RKO (cell line): ENCODE results near the gene MAD1L1.
"Not testable (repeated sequence)": the region's sequence is repeated elsewhere in the genome, so short reads cannot be mapped to it uniquely, and the experiment has no call there.

Experiments used
- DNase-seq: peaks from one replicate; pipeline ENCODE4 v3.0.0-alpha.2; 2016; ENCODE audit warnings: low spot score

The MAD1L1 gene

GRCh38 chr7:1987591-1988532, 244.9 kb downstream of the MAD1L1 start:
- DNase-seq: no peak

GRCh38 chr7:1987084-1987535, 245.6 kb downstream of the MAD1L1 start:
- DNase-seq: no peak

GRCh38 chr7:1986366-1987083, 246.2 kb downstream of the MAD1L1 start:
- DNase-seq: no peak

- no peak for DNase-seq
Observed at GRCh38 chr7:1985936-1986335, 246.8 kb downstream of the MAD1L1 start.

- no peak for DNase-seq
Observed at GRCh38 chr7:1985042-1985441, 247.7 kb downstream of the MAD1L1 start.

- DNase-seq: no peak
Observed at GRCh38 chr7:1981878-1982230, 250.9 kb downstream of the MAD1L1 start.

- no peak for DNase-seq
Observed at GRCh38 chr7:1981201-1981877, 251.4 kb downstream of the MAD1L1 start.

GRCh38 chr7:1979591-1980560, 252.9 kb downstream of the MAD1L1 start:
- DNase-seq: no peak

- DNase-seq: no peak
Observed at GRCh38 chr7:1978656-1979590, 253.8 kb downstream of the MAD1L1 start.

- DNase-seq: no peak
Observed at GRCh38 chr7:1977876-1978441, 254.8 kb downstream of the MAD1L1 start.

GRCh38 chr7:1977059-1977875, 255.5 kb downstream of the MAD1L1 start:
- DNase-seq: no peak

- not testable (repeated sequence) for DNase-seq
Observed at GRCh38 chr7:1976521-1976920, 256.2 kb downstream of the MAD1L1 start.

- no peak for DNase-seq
Observed at GRCh38 chr7:1975581-1975980, 257.2 kb downstream of the MAD1L1 start.

- DNase-seq: no peak
Observed at GRCh38 chr7:1975179-1975578, 257.6 kb downstream of the MAD1L1 start.

- no peak for DNase-seq
Observed at GRCh38 chr7:1974290-1975101, 258.2 kb downstream of the MAD1L1 start.

- no peak for DNase-seq
Observed at GRCh38 chr7:1973321-1974251, 259.2 kb downstream of the MAD1L1 start.

- no peak for DNase-seq
Observed at GRCh38 chr7:1972744-1973143, 260.0 kb downstream of the MAD1L1 start.
